ENCODE results near the gene ZBTB9. TPM values are rescaled to one million over a fixed set of nuclear protein-coding genes. Genes with fewer than 3 reads are reported as not detected.

Gene ZBTB9
- total RNA-seq, 1 experiment from 2014 or later = 14.2 TPM

DNA sequence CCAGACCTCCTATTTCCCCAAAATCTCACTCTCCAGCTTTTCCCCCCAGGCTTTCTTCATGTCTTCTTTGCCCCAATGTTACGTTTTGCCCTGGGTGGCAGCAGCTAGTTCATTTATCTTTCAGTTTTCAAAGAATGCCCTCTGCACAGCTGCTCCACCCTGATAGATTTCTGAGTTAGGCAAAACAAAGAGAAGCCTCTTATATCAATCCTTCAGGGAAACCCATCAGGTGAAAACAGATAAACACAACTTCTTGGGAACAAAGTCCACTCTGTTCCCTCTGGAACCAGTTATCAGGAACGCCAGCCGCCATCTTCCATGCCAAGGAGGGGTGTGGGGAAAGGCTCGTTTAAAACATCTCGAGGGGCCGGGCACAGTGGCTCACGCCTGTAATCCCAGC is 34.0 kb downstream of the ZBTB9 start:
- intact Hi-C loops (cut with micrococcal nuclease) = no loop called here
- H3K4me1 ChIP-seq (ENCODE audit: control insufficient read depth in 1 of 2, insufficient read depth in 2 of 2, low read length in 2 of 2) = peaks cover 0 to 3% of the 10 kb centered on the region in 2 experiments; a peak in 1 of 4 replicates
- ChIA-PET RAD21 (ENCODE audit: low non-redundant PET in 1 of 2, low total read pairs in 2 of 2, uncharacterized antibody in 2 of 2, unreplicated experiment in 2 of 2) (no interaction called here), POLR2A (interaction anchor here (0.6 kb wide), 1 partner anchor 11 kb away, joined by 3 read pairs; no protein-coding TSS in a partner anchor), CTCF (no interaction called here)
- no peaks in the 10 kb centered on the region for H3K9me3 ChIP-seq (ENCODE audit: control insufficient read depth in 1 of 2, insufficient read depth in 1 of 2, low read depth in 1 of 2, low read length in 2 of 2)
- no peak overlapping the region for H3K27ac ChIP-seq (ENCODE audit: low read depth, low read length)
- ATAC-seq = no peak
- H3K4me2 ChIP-seq (ENCODE audit: low read length) = no peak overlapping the region
- H4K20me1 ChIP-seq (ENCODE audit: insufficient read depth) = no peaks in the 10 kb centered on the region
- H2AFZ ChIP-seq (ENCODE audit: low read depth, low read length, poor library complexity, severe bottlenecking) = no peak overlapping the region
- no peak for DNase-seq (ENCODE audit: low read depth, low spot score)
- no peak for TF ChIP-seq CEBPB (IDR thresholded peaks at IDR 0.05; ENCODE audit: low read depth)
- no peak for TF ChIP-seq SP1 (IDR thresholded peaks at IDR 0.05; ENCODE audit: low read depth)
- TF ChIP-seq ZNF274 (IDR thresholded peaks at IDR 0.05; ENCODE audit: low read depth, low read length) = no peak
- TF ChIP-seq FOSL1 (IDR thresholded peaks at IDR 0.05; ENCODE audit: low read depth) = no peak
- TF ChIP-seq YY1 (IDR thresholded peaks at IDR 0.05; ENCODE audit: extremely low read depth, insufficient replicate concordance, low read depth, low read length) = no peak
- TF ChIP-seq, protein P1, sequence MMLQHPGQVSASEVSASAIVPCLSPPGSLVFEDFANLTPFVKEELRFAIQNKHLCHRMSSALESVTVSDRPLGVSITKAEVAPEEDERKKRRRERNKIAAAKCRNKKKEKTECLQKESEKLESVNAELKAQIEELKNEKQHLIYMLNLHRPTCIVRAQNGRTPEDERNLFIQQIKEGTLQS (IDR thresholded peaks at IDR 0.05) = no peak
- TF ChIP-seq, protein P2, sequence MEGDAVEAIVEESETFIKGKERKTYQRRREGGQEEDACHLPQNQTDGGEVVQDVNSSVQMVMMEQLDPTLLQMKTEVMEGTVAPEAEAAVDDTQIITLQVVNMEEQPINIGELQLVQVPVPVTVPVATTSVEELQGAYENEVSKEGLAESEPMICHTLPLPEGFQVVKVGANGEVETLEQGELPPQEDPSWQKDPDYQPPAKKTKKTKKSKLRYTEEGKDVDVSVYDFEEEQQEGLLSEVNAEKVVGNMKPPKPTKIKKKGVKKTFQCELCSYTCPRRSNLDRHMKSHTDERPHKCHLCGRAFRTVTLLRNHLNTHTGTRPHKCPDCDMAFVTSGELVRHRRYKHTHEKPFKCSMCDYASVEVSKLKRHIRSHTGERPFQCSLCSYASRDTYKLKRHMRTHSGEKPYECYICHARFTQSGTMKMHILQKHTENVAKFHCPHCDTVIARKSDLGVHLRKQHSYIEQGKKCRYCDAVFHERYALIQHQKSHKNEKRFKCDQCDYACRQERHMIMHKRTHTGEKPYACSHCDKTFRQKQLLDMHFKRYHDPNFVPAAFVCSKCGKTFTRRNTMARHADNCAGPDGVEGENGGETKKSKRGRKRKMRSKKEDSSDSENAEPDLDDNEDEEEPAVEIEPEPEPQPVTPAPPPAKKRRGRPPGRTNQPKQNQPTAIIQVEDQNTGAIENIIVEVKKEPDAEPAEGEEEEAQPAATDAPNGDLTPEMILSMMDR (IDR thresholded peaks at IDR 0.05 in 2 of 3, conservative IDR thresholded peaks at IDR 0.05 in 1 of 3; ENCODE audit: borderline replicate concordance in 1 of 3, insufficient read depth in 1 of 3, low read depth in 2 of 3, low read length in 2 of 3) = no peak
- H3K27me3 ChIP-seq (ENCODE audit: insufficient read depth, low read length) = no peaks in the 10 kb centered on the region
- H3K36me3 ChIP-seq (ENCODE audit: control insufficient read depth in 1 of 2, insufficient read depth in 2 of 2, low read length in 2 of 2) = no peaks in the 10 kb centered on the region
- H3K9me2 ChIP-seq (ENCODE audit: insufficient read depth) = no peaks in the 10 kb centered on the region
- H3K4me3 ChIP-seq (replicated peaks in 1 of 2; ENCODE audit: low read depth in 1 of 2, low read length in 2 of 2) = no peak overlapping the region
- no peak overlapping the region for H3K9ac ChIP-seq (ENCODE audit: low read length)
- no peaks in the 10 kb centered on the region for H3K79me2 ChIP-seq (ENCODE audit: insufficient read depth, low read length)
- no TSS peak for BruUV-seq (replicated peaks)

DNA sequence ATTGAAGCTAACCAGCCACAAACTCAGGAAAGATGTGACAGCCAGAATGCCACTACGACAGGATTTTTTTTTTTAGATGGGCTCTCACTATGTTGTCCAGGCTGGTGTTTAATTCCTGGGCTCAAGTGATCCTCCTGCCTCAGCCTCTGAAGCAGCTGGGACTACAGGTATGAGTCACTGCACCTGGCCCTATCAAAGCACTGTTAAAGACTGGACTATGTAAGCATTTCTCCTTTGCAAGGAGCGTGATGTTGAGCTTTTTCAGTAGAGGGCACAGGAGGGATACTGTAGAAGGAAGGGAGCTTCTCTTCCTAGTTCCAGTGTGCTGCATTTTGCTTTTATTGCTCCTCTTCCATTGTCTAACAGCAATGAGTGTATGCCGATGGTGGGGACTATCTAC is 35.8 kb downstream of the ZBTB9 start:
- no peaks in the 10 kb centered on the region for H4K20me1 ChIP-seq (ENCODE audit: insufficient read depth)
- intact Hi-C loops (cut with micrococcal nuclease) = no loop called here
- POLR2A ChIA-PET = no interaction called here
- TF ChIP-seq SRF (IDR thresholded peaks at IDR 0.05; ENCODE audit: low read depth) (no peak), POLR2AphosphoS5 (IDR thresholded peaks at IDR 0.05; ENCODE audit: low read depth, low read length) (no peak), YY1 (IDR thresholded peaks at IDR 0.05; ENCODE audit: extremely low read depth, insufficient replicate concordance, low read depth, low read length) (no peak), FOSL1 (IDR thresholded peaks at IDR 0.05; ENCODE audit: low read depth) (0 out of 2 replicates have a peak, but pooled peaks have one; percentile 11), ZFX (IDR thresholded peaks at IDR 0.05) (no peak), ZNF274 (IDR thresholded peaks at IDR 0.05; ENCODE audit: low read depth, low read length) (no peak)
- TF ChIP-seq, protein P2 (IDR thresholded peaks at IDR 0.05 in 2 of 3, conservative IDR thresholded peaks at IDR 0.05 in 1 of 3; ENCODE audit: borderline replicate concordance in 1 of 3, insufficient read depth in 1 of 3, low read depth in 2 of 3, low read length in 2 of 3) = no peak
- no peaks in the 10 kb centered on the region for H3K9me2 ChIP-seq (ENCODE audit: insufficient read depth)
- H3K27me3 ChIP-seq (ENCODE audit: insufficient read depth, low read length) = no peaks in the 10 kb centered on the region
- no peak overlapping the region for H3K4me3 ChIP-seq (replicated peaks in 1 of 2; ENCODE audit: low read depth in 1 of 2, low read length in 2 of 2)
- H3K79me2 ChIP-seq (ENCODE audit: insufficient read depth, low read length) = no peaks in the 10 kb centered on the region
- RAD21 ChIA-PET (ENCODE audit: low non-redundant PET in 1 of 2, low total read pairs in 2 of 2, uncharacterized antibody in 2 of 2, unreplicated experiment in 2 of 2) = no interaction called here
- H3K36me3 ChIP-seq (ENCODE audit: control insufficient read depth in 1 of 2, insufficient read depth in 2 of 2, low read length in 2 of 2) = no peaks in the 10 kb centered on the region
- DNase-seq (ENCODE audit: low read depth, low spot score) = no peak
- ATAC-seq = peak; percentile 80
- H3K27ac ChIP-seq (ENCODE audit: low read depth, low read length) = no peak overlapping the region
- H3K9me3 ChIP-seq (ENCODE audit: control insufficient read depth in 1 of 2, insufficient read depth in 1 of 2, low read depth in 1 of 2, low read length in 2 of 2) = no peaks in the 10 kb centered on the region
- CTCF ChIA-PET = interaction anchor here (0.6 kb wide), 1 partner anchor 64 kb away, joined by 3 read pairs; no protein-coding TSS in a partner anchor
- H3K9ac ChIP-seq (ENCODE audit: low read length) = no peak overlapping the region
- BruUV-seq (replicated peaks) = no TSS peak
- peaks cover 0 to 3% of the 10 kb centered on the region in 2 experiments; a peak in 1 of 4 replicates for H3K4me1 ChIP-seq (ENCODE audit: control insufficient read depth in 1 of 2, insufficient read depth in 2 of 2, low read length in 2 of 2)
- no peak overlapping the region for H3K4me2 ChIP-seq (ENCODE audit: low read length)
- no peak overlapping the region for H2AFZ ChIP-seq (ENCODE audit: low read depth, low read length, poor library complexity, severe bottlenecking)

Measured in HCT116 (cell line).